ENCODE results near the gene ZDHHC4. TPM values are rescaled to one million over a fixed set of nuclear protein-coding genes. Genes with fewer than 3 reads are reported as not detected.
"Not testable (repeated sequence)": the region's sequence is repeated elsewhere in the genome, so short reads cannot be mapped to it uniquely, and the experiment has no call there.

Gene ZDHHC4
- total RNA-seq, 1 donor from 2014 or later, result 36.3 TPM

DNA sequence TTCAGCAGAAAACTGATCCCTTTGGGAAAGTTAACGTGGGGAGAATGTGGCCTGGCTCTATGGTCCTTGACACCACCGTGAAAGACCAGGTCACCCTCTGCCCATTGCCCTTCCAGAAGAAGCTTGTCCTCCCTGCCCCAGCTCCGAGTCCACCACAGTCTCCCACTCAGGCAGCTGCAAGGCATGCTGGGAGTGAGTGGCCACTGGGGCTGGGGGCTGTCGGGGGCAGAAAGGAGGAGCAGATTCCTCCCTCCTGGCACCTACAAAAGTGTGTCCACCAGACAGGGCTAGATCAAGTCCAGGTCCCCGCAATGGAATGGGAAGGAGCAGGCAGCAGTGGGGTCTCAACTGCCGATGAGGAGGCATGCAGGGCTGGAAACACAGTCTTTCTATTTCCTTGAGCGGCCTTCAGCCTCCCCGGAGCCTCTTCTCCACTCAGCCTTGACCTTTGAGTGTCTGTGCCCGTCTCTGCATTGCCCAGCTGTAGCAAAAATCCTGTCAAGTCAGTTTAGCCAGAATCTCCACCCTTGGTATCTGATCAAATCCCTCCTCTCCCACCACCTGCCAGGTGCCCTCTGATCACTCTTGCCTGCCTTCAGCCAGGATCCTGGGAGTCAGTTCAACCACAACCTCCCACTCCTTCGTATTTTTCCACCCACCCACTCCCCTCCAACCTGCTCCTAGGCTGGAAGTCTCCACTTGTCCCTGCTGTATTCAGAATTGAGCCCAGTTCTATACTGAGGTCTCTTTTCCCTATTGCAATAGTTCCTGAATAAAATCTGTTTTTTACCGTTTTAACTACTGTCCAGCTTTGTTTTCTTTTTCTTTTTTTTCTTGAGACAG lies 53.0 kb downstream of the ZDHHC4 start:
- intact Hi-C loops (cut with DNase I), result no loop called here
- no peak for DNase-seq (ENCODE audit: extremely low spot score in 2 of 2)
- TF ChIP-seq POLR2A (IDR thresholded peaks at IDR 0.05), result no peak
- TF ChIP-seq, protein P1, sequence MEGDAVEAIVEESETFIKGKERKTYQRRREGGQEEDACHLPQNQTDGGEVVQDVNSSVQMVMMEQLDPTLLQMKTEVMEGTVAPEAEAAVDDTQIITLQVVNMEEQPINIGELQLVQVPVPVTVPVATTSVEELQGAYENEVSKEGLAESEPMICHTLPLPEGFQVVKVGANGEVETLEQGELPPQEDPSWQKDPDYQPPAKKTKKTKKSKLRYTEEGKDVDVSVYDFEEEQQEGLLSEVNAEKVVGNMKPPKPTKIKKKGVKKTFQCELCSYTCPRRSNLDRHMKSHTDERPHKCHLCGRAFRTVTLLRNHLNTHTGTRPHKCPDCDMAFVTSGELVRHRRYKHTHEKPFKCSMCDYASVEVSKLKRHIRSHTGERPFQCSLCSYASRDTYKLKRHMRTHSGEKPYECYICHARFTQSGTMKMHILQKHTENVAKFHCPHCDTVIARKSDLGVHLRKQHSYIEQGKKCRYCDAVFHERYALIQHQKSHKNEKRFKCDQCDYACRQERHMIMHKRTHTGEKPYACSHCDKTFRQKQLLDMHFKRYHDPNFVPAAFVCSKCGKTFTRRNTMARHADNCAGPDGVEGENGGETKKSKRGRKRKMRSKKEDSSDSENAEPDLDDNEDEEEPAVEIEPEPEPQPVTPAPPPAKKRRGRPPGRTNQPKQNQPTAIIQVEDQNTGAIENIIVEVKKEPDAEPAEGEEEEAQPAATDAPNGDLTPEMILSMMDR (IDR thresholded peaks at IDR 0.05), result no peak
- no peak for TF ChIP-seq POLR2AphosphoS5 (IDR thresholded peaks at IDR 0.05; ENCODE audit: insufficient read depth in 1 of 2, low read depth in 1 of 2)
- Histone ChIP-seq H3K27ac (no peak overlapping the region), H3K4me3 (no peak overlapping the region), H3K27me3 (no peaks in the 10 kb centered on the region), H3K36me3 (no peaks in the 10 kb centered on the region), H3K4me1 (no peaks in the 10 kb centered on the region), H3K9me3 (no peaks in the 10 kb centered on the region)

DNA sequence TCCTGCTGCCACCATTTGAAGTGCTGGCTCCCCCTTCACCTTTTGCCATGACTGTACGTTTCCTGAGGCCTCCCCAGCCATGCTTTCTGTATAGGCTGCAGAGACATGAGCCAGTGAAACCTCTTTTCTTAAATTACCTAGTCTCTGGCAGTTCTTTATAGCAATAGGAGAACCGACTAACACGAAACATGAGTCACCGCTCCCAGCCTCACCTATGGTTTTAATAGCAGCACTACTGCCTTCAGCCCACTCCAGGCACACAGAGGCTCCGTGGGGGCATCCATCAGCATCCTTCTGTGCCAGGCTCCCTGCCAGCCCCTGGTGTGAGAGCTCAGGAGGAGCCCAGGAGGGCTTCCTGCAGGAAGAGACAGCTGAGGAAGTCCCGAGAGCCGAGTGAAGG lies 54.4 kb downstream of the ZDHHC4 start:
- Histone ChIP-seq H3K27me3 (no peaks in the 10 kb centered on the region), H3K4me1 (peaks cover 5% of the 10 kb centered on the region), H3K9me3 (no peaks in the 10 kb centered on the region), H3K4me3 (no peak overlapping the region), H3K36me3 (no peaks in the 10 kb centered on the region), H3K27ac (no peak overlapping the region)
- intact Hi-C loops (cut with DNase I), result no loop called here
- no peak for TF ChIP-seq POLR2AphosphoS5 (IDR thresholded peaks at IDR 0.05; ENCODE audit: insufficient read depth in 1 of 2, low read depth in 1 of 2)
- DNase-seq (ENCODE audit: extremely low spot score in 2 of 2), result no peak

DNA sequence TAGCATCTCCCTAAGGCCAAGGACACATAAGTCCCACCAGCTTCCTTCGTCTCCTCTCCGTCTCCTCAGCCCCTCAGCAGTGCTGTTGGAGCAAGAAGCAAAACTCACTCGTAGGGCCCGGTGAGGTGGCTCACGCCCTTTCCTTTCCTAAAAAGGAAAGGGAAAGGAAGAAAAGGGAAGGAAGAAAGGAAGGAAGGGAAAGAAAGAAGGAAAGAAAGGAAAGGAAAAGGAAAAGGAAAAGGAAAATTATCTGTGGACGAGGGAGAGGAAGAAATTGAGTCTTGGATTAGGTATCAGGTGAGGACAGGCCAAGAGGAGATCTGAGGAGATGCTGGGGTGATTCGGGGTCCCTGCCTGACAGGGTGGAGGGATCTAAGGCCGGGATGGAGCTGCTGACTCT lies 56.8 kb downstream of the ZDHHC4 start:
- DNase-seq (ENCODE audit: extremely low spot score in 2 of 2), result no peak
- H3K4me3 ChIP-seq, result no peak overlapping the region
- intact Hi-C loops (cut with DNase I), result no loop called here
- H3K36me3 ChIP-seq, result no peaks in the 10 kb centered on the region
- no peaks in the 10 kb centered on the region for H3K9me3 ChIP-seq
- H3K27me3 ChIP-seq, result no peaks in the 10 kb centered on the region
- TF ChIP-seq POLR2A (IDR thresholded peaks at IDR 0.05), result no peak
- TF ChIP-seq, protein P1 (IDR thresholded peaks at IDR 0.05), result no peak
- no peak for TF ChIP-seq POLR2AphosphoS5 (IDR thresholded peaks at IDR 0.05; ENCODE audit: insufficient read depth in 1 of 2, low read depth in 1 of 2)
- peaks cover 22% of the 10 kb centered on the region for H3K4me1 ChIP-seq
- H3K27ac ChIP-seq, result no peak overlapping the region

DNA sequence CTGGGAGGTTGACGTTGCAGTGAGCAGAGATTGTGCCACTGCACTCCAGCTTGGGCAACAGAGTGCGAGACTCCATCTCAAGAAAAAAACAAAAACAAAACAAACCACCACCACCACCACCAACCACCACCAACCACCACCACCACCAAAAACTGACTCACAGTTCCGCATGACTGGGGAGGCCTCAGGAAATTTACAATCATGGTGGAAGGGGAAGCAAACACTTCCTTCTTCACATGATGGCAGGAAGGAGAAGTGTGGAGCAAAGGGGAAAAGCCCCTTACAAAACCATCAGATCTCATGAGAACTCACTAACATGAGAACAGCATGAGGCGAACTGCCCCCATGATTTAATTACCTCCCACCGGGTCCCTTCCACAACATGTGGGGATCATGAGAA lies 57.7 kb downstream of the ZDHHC4 start:
- H3K4me1 ChIP-seq, result peaks cover 32% of the 10 kb centered on the region

GRCh38 chr7:6636741-6637543 lies 59.7 kb downstream of the ZDHHC4 start, which contains the start of gene ZNF316:
TSS of gene ZNF316 (plus strand) at chr7:6637318. CDS start at chr7:6642410, 5,092 bp downstream.
- TF ChIP-seq POLR2AphosphoS5 (IDR thresholded peaks at IDR 0.05; ENCODE audit: insufficient read depth in 1 of 2, low read depth in 1 of 2) (peak in 1 of 2 donors; percentile 25), POLR2A (IDR thresholded peaks at IDR 0.05) (peak in 1 of 2 donors; percentile 36)
- TF ChIP-seq, protein P1 (IDR thresholded peaks at IDR 0.05), result no peak
- Histone ChIP-seq H3K4me3 (peak within 1 kb of the TSS; percentile 81 to 99), H3K27ac (peak within 1 kb of the TSS; percentile 87), H3K36me3 (peaks cover 0 to 12% of the 10 kb centered on the region in 2 donors), H3K27me3 (no peaks in the 10 kb centered on the region), H3K9me3 (no peaks in the 10 kb centered on the region), H3K4me1 (peaks cover 34% of the 10 kb centered on the region)
- intact Hi-C loops (cut with DNase I), result no loop called here
- DNase-seq (ENCODE audit: extremely low spot score in 2 of 2), result no peak

More for the DNA sequence above, 57.7 kb downstream of the ZDHHC4 start:
- DNase-seq (ENCODE audit: extremely low spot score in 2 of 2); H3K9me3 ChIP-seq; H3K27ac ChIP-seq; intact Hi-C loops (cut with DNase I); H3K36me3 ChIP-seq; H3K4me3 ChIP-seq; H3K27me3 ChIP-seq: not testable (repeated sequence)
